ENCODE data around the gene ELANE.

The ELANE gene

GRCh38 chr19:898663-899062 is 46.6 kb downstream of the ELANE start:
- no peak for DNase-seq (ENCODE audit: low spot score)

GRCh38 chr19:899336-900042 is 47.4 kb downstream of the ELANE start:
- DNase-seq (ENCODE audit: low spot score) = no peak

DNA sequence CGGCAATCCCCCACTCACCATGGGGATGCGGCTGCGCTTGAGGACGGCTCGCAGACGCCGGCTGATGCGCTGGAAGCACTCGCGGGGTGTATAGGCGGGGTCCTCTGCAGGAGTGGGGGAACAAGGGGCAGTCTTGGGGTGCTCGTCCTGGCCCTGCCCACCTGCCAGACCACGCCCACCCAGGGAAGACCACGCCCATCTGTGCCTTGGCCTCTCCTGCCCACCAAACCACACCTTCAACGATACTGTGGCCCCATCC is 47.9 kb downstream of the ELANE start:
- no peak for DNase-seq (ENCODE audit: low spot score)

- DNase-seq (ENCODE audit: low spot score) = no peak
Measured at GRCh38 chr19:900302-901111, 48.4 kb downstream of the ELANE start.

- DNase-seq (ENCODE audit: low spot score) = no peak
Measured at GRCh38 chr19:901216-902092, 49.4 kb downstream of the ELANE start.

GRCh38 chr19:902093-902370 is 49.9 kb downstream of the ELANE start:
- no peak for DNase-seq (ENCODE audit: low spot score)

GRCh38 chr19:902446-903226 is 50.5 kb downstream of the ELANE start:
- no peak for DNase-seq (ENCODE audit: low spot score)

DNA sequence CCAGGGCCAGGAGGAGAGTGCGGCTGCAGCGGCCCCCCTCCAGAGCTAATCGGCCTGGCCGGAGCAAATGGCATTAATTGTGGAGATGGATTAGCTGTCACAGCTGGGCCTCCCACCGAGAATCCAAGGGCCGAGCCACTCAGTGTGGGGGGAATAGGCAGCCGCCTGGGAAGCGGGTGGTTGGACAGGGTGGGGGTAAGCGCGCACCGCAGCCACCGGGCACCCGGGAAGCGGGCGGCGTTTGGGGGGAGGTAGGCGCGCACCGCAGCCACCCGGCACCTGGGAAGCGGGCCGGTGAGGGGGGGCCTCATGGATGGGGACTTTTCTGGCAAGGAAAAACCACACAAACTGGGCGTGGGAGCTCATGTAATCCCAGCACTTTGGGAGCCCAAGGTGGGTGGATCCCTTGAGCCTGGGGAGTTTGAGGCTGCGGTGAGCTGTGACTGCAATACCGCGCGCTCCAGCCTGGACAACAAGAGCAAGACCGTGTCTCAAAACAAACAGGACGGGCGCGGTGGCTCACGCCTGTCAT is 51.2 kb downstream of the ELANE start:
- DNase-seq (ENCODE audit: low spot score) = no peak

DNA sequence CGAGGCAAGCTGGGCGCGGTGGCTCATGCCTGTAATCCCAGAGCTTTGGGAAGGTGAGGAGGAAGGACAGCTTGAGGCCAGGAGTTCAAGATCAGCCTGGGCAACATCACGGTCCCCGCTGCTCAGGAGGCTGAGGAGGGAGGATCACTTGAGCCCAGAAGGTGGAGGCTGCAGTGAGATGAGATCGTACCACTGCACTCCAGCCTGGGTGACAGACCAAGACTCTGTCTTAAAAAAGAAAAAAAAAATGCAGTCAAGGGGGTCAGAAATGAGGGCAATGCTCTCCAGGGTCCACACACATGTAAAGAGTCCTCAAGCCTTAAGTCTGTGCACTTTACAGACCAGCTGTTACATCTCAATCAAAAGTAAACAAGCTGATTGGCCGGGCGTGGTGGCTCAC is 52.4 kb downstream of the ELANE start:
- DNase-seq (ENCODE audit: low spot score) = no peak

Measured in AG08395 (cell line).